HG03432 (cell line): ENCODE measurements around the gene FBXO44.
"Not testable (repeated sequence)": the region's sequence is repeated elsewhere in the genome, so short reads cannot be mapped to it uniquely, and the experiment has no call there.

ENCODE experiments used
- ATAC-seq: cut with Tn5 transposase; IDR thresholded peaks from one replicate; pipeline ENCODE4 v1.9.1; 2021; ENCODE audit warnings: mild to moderate bottlenecking, moderate library complexity; ENCODE audit not compliant: unreplicated experiment

The FBXO44 gene

DNA sequence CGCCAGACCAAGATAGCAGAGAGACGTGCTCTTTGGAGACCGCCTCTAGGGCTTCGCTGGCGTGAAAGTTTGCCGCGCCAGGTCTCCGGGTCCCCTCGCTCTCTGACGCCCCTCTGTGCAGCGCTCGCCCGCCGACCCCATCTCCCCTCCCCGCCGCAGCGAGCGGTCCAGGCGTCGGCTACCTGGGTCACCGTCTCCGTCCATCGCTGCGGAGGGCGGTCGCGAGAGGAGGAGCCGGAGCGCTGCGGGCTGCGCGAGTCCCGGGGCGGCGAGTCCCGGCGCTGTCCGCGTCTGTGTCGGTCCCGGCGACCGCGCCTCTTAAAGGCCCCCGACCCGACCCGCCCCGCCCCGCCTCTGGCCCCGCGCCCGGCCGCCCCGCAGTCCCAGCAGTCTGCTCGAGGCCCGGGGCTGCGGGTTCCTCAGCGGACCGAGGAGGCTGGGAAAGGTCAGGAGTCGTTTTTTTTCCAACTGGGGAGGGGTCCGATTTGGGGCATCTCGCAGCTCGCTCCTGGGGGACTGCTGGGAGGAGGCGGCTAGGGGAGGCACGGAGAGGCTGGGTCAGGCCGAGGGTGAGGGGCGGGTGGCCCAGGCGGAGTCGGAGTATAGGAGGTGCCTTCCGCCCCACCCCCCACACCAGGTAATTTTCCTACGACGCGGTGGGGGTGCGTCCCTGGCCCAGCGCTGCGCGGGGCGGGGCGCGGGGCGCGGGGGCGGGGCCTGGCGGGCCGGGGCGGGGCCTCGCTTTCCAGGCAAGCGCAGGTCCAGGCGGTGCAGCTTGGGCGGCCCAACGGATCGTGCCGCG lies at the start of gene FBXO44, which contains the start of gene FBXO2:
Gene FBXO44, plus strand, starts transcription at position 741 of the 802 bp plus-strand sequence. CDS start 959 bp downstream, outside the sequence.
Gene FBXO2, minus strand, starts transcription at position 293 of the 802 bp plus-strand sequence. Its CDS starts 89 bp downstream, at position 204.
- ATAC-seq, result peak; percentile 71

DNA sequence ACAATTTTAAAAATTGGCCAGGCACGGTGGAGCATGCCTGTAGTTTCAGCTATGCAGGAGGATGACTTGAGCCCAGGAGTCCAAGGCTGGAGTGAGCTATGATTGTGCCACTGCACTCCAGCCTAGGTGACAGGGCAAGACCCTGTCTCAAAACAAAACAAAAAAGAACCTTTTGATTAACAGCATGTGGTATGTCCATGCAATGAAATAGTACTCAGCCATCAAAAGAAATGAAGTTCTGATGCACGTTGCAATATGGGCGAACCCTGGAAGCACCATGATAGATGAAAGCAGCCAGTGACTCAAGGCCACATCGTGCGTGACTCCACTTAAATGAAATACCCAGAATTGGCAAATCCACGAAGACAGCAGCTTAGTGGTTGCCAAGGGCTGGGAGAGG lies 47.9 kb upstream of the FBXO44 start:
- no peak for ATAC-seq

DNA sequence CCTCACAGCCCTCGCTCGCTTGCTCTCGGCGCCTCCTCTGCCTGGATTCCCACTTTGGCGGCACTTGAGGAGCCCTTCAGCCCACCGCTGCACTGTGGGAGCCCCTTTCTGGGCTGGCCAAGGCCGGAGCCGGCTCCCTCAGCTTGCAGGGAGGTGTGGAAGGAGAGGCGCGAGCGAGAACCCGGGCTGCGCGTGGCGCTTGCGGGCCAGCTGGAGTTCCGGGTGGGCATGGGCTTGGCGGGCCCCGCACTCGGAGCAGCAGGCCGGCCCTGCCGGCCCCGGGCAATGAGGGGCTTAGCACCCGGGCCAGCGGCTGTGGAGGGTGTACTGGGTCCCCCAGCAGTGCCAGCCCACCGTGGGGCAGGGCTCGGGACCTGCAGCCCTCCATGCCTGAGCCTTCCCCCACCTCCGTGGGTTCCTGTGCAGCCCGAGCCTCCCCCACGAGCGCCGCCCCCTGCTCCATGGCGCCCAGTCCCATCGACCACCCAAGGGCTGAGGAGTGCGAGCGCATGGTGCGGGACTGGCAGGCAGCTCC lies 46.0 kb upstream of the FBXO44 start:
- not testable (repeated sequence) for ATAC-seq

DNA sequence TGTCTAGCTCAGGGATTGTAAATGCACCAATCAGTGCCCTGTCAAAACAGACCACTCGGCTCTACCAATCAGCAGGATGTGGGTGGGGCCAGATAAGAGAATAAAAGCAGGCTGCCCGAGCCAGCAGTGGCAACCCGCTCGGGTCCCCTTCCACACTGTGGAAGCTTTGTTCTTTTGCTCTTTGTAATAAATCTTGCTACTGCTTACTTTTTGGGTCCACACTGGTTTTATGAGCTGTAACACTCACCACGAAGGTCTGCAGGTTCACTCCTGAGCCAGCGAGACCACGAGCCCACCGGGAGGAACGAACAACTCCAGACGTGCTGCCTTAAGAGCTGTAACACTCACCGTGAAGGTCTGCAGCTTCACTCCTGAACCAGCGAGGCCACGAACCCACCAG lies 45.3 kb upstream of the FBXO44 start:
- ATAC-seq, result not testable (repeated sequence)

DNA sequence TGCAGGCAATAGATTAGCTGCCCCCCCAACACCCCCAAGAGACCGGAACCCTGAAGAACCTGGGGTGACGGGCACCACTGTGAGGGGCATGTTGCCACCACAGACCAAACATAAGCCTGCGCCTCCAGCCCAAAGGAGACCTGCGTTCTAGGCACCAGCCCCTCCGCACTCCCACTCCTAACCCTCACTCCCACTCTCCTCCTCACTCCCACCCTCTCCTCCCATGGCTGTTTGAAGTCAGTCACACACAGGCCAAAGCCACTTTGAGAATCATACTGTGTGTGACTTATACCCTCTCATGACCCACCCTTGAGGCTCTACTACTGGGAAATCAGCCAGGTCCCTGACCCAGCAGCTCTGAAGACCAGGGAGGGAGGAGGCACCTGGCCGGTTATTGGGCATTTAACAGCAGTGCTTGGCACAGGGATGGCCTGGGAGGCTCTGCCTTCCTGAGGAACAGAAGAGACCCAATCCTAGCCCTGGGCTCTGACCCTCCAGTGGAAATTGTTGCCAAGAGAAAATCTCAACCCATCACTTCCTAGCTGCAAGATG lies 44.0 kb upstream of the FBXO44 start:
- ATAC-seq, result no peak

DNA sequence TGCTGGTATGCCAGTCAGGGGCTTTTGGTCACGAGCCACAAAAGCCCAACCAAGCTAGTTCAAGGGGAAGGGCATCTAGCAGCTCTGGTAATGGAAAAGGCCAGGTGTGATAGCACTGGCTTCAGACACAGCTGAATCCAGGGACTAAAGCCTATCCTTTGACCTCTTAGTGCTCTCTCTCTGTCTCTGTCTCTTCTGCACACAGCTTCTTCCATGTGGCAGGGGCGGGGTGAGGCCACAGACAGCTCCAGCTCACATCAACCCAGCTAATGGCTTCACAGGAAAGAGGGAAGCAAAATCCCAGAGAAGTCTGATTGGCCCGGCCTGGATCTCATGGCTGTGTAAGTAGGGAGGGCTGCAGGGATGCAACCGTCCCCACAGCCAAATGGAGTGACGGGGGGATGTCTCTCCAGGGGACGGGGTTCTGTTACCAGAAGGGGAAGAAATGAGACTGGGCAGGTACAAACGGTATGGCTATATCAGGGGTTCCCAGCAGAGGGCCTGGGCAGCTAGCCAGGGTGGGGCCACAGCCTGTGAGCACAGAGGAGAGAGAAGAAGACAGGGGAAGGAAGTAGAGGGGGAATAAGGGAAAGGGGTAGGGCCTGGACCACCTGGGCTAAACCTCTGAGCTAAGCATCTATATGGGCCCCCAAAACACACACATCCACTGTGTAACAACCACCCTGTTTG lies 42.9 kb upstream of the FBXO44 start:
- no peak for ATAC-seq

GRCh38 chr1:11613347-11613746 lies 41.3 kb upstream of the FBXO44 start:
- ATAC-seq, result no peak

GRCh38 chr1:11615090-11615489 lies 39.6 kb upstream of the FBXO44 start:
- ATAC-seq, result no peak

DNA sequence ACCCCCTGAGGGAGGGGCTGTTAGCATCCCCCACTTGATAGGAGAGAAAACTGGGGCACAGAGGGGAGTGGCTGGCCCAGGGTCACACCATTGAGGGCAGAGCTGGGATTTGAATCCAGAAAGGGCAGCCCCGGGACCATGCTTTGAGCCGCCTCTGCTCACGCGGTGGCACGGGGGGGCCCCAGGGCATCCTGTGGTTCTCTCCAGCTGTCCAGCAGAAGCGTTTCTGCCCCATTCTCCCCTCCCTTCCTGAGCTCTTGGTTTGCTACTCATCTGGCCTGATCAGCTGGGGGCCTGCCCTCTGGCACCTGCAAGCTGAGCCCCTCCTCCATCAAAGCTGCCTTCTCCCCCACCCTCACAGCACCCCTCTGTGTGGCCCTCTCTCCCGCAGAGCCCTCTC lies 37.9 kb upstream of the FBXO44 start:
- no peak for ATAC-seq

DNA sequence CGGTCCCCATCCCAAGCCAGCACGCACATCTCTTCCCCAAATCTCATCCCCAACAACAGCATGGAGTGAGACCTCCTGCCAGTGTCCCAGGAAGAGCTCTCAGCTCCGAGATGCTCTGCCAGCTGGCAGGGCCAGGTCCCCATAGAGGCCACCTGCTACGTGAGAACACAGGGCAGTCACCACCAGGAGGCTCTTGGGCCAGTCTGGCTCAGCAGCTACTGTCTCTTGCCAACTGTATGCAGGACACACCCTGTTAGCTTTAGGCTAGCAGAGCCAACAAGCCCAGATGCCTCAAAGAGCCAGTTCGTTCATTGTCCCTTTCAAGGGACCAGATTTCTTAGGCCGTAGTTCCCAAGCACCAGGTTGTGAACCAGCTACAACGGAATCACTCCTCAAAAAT lies 37.4 kb upstream of the FBXO44 start:
- no peak for ATAC-seq

DNA sequence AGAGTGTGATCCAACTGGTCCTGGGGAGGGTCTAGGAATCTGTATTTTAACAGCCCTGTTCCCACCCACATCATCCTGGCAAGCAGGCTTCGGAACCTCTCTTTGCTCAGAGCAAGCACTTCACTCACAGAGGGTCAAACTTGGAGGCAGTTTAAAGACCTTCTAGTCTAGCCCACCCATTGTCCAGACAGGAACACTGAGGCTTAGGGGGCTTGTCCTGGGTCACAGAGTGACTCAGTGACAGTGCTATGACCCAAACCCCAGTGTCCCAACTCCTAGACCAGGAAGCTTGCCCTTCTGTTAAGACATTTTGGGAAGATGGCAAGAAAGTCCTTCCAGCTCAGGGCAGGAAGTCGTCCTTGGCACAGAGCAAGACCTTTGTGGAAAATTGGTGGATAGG lies 36.9 kb upstream of the FBXO44 start:
- ATAC-seq, result no peak

GRCh38 chr1:11620405-11620804 lies 34.3 kb upstream of the FBXO44 start:
- no peak for ATAC-seq

DNA sequence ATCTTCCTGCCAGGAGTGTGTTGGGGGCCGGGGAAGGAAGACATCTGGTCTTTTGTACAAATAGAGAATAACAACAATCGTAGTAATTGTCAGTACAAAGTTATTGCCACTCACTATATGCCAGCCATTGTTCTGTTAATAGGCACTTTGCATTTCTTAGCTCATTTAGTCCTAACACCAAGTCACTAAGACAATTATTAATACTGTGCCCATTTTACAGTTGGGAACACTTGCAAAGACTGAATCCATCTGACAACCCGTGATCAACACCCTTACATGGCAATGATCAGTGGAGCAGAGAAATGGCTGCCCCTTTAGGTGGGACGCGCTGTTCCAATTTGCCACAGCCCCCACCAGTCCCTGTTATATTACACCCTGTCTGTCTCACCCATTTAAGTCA lies 33.8 kb upstream of the FBXO44 start:
- ATAC-seq, result no peak

DNA sequence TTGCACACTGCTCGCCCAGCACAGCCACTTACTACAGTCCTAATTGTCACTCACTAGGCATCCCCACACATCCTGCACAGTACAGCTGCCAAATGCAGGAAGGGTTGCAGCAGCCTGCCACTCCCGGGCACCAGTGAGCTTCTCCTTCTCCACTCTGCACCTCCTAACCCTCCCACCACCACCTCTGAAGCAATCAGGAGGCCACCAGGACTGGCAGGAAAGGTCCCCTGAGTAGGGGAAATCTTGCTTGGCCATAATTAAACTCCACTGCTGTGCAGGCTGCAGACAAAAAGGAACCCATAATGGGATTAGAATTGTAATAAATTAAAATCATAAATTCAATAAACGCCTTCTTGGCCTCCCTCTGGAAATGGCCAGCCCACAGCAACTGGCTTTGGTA lies 32.3 kb upstream of the FBXO44 start:
- ATAC-seq, result no peak

GRCh38 chr1:11623702-11624101 lies 31.0 kb upstream of the FBXO44 start:
- no peak for ATAC-seq

- no peak for ATAC-seq
Observed at GRCh38 chr1:11626551-11626950, 28.1 kb upstream of the FBXO44 start.

- ATAC-seq, result no peak
Observed at GRCh38 chr1:11628767-11629166, 25.9 kb upstream of the FBXO44 start.

DNA sequence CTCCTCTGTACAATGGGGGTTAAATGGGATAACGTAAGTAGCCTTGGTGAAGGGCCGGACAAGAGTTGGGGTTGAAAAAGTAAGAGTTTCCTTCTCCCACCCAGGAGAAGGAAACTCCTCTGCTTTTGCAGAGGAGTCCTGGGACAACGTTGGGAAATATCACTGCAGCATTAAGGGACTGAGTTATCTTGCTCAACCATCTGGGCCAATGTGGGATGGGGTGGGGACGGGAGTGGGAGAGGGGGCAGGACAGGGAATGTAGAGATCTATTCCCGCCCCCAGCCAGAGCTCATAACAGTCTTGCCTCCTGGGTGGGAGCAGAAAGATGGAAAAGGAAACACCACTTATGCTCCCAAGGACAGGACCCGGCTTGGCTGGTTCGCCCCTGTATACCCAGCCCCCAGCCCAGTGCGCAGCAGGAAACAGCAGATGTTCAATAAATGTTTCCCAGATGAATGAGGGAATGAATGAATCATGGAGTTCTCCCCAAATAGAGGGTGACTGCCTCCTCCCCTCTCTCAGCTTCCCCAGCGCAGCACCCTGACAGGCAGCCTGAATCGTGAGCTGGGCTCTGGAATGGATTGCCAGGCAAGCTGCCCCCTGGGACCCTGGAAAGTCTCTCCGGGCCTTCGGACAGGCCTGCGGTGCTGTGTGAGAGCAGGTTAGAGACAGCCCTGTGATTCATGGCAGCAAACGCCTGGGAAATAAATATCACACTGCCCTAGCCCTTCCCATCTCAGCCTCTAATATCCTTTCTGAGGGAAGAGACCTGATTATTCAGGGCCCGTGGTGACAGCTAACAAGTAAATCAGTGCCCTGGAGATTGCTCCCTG lies 25.3 kb upstream of the FBXO44 start:
- no peak for ATAC-seq

DNA sequence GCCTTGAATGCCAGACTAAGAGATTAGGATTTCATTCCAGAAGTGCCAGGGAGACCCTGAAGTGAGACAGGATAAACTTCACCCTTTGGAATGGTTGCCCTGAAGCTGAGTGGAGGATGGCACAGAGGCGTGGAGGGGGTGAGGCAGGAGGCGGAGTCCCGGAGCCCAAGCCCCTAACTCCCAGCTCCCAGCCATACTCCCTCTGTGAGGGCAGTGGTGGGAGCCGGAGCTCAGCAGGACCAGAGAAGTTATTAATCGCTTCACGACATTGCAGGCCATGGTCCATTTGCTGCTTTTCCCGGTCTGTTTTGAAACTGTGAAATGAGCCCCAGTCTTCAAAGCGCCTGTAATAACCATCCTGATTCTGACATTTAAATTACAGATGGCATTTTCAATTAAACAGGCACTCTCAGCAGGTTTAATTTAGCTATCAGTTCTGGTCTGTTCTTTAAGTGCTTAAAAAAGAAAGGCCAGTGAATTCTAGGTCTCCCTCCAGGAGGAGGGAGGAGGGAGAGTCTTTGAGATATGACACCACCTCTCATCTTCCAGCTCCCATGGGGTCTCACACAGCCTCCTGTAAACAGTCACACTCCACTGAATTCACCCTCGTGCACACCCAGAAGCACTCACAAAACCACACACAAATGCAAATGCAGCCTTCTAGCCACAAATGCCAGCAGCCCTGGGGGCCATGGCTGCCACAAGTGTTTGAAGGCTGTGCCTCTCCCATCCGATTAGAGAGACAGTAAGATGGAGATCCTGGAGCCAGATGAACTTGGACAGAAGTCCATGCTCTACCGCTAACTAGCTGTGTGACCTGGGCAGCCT lies 20.1 kb upstream of the FBXO44 start:
- no peak for ATAC-seq

- no peak for ATAC-seq
Observed at GRCh38 chr1:11638121-11638520, 16.6 kb upstream of the FBXO44 start.
